HL-60 (cell line): ENCODE data around the gene NFATC2IP.

ENCODE experiments used
- DNase-seq, 2 experiments: peaks; one replicate each; pipeline ENCODE4 v3.0.0-alpha.2; 2010 to 2020; ENCODE audit warnings: low read depth in 1 of 2, low spot score in 1 of 2
- H3K27ac ChIP-seq: fragments of 250-450 bp; sonication (Bioruptor Pico); replicated peaks from 2 replicates; pipeline ENCODE4 v1.5.1; 2020; ENCODE audit warnings: mild to moderate bottlenecking, moderate library complexity
- H3K27me3 ChIP-seq: fragments of 250-450 bp; sonication (Bioruptor Pico); 2 replicates; pipeline ENCODE4 v1.5.1; 2021; ENCODE audit warnings: mild to moderate bottlenecking, moderate library complexity; ENCODE audit not compliant: insufficient read depth, poor library complexity, severe bottlenecking
- H3K4me3 ChIP-seq: replicated peaks from 2 replicates; pipeline ENCODE4 v1.5.1; 2011; ENCODE audit warnings: mild to moderate bottlenecking, control low read depth, low read length; ENCODE audit not compliant: insufficient read depth
- GABPA ChIP-seq: IDR thresholded peaks from 2 replicates; pipeline ENCODE4 v1.6.1; 2012; ENCODE audit warnings: low read depth
- POLR2AphosphoS5 ChIP-seq: IDR thresholded peaks from 2 replicates; pipeline ENCODE4 v1.6.1; 2012; ENCODE audit warnings: low read depth
- SPI1 ChIP-seq: IDR thresholded peaks from 2 replicates; pipeline ENCODE4 v1.6.1; 2012; ENCODE audit warnings: low read depth, mild to moderate bottlenecking, borderline replicate concordance
- TF ChIP-seq, protein P1 (sequence below): IDR thresholded peaks from 2 replicates; pipeline ENCODE4 v1.6.1; 2012; ENCODE audit warnings: low read depth; ENCODE audit not compliant: insufficient replicate concordance
- TF ChIP-seq, protein P2 (sequence below): IDR thresholded peaks from one replicate; pipeline ENCODE4 v1.5.1; 2011; ENCODE audit warnings: low read length, control low read depth, inconsistent platforms; ENCODE audit not compliant: insufficient read depth

The NFATC2IP gene

DNA sequence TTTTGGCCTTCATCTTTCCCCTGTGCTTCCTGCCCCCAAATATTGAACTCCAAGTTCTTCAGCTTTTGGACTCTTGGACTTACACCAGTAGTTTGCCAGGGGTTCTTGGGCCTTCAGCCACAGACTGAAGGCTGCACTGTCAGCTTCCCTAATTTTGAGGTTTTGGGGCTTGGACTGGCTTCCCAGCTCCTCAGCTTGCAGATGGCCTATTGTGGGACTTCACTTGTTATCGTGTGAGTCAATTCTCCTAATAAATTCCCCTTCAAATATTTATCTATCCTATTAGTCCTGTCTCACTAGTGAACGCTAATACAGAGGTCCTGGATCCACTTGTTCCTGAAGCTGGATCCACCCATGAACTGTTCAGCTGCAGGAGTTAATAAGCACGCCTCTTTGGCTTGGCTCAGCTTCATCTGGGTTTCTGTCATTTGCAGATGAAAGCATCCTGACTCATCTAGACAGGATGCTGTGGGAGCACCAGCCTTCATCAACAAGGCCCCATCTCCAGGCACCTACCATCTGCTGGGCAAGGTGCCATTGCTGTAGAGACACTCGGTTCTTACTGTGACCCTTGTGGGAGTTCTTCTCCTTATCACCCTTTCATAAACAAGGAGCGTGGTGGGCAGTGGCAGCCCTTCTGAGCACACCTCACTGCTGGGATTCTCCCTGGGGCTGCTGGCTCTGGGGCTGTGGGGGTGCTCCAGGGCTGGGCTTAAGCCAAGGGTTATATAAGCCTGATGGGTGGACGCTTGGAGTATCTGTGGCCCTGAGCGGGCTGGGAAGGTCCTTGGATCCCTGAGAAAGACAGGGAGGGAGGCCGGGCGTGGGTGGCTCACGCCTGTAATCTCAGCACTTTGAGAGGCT lies 57.2 kb downstream of the NFATC2IP start:
- peak in 1 of 2 experiments; percentile 60 for DNase-seq
- H3K27ac ChIP-seq = no peak overlapping the region
- H3K4me3 ChIP-seq = no peak overlapping the region
- no peaks in the 10 kb centered on the region for H3K27me3 ChIP-seq
- peak; percentile 32; the same call in 1 of the 2 replicates for TF ChIP-seq SPI1
- TF ChIP-seq POLR2AphosphoS5 = no peak

DNA sequence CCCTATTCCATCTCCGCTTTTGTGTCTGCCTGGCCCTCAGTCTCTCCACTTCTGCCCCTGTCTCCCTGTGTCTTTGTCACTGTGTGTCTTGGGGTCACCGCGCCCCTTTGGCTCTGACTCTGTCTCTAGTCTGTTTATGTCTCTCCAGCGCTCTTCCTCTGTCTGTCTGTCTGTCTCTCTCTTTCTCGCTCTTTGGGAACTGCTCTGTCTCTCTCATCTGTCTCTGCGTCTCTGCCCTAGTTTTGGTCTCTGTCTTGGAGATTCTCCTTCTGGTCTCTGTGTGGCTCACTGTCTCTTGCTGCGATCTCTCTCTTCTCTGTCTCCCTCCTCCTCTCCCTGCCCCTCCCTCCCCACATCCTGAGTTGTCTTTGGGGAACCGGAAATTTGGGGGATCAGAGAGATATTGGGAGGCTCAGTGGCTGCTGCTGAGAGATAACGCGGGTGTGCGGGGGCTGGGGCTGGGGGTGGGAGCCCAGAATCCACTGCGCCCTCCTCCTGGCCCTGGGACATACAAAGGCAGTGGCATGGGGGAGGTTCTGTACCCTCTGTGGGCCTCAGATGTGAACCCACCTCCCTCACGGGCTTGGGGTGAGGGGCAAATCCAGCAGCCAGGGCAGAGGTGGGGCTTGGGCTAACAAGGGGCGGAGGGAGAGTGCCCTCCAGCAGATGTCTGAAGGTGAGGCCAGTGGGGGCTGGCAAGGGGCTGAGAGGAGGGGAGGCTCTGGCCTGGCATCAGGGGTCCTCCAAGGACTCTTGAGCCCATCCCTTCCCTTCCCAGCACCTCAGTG lies 58.5 kb downstream of the NFATC2IP start:
- TF ChIP-seq, protein P1, sequence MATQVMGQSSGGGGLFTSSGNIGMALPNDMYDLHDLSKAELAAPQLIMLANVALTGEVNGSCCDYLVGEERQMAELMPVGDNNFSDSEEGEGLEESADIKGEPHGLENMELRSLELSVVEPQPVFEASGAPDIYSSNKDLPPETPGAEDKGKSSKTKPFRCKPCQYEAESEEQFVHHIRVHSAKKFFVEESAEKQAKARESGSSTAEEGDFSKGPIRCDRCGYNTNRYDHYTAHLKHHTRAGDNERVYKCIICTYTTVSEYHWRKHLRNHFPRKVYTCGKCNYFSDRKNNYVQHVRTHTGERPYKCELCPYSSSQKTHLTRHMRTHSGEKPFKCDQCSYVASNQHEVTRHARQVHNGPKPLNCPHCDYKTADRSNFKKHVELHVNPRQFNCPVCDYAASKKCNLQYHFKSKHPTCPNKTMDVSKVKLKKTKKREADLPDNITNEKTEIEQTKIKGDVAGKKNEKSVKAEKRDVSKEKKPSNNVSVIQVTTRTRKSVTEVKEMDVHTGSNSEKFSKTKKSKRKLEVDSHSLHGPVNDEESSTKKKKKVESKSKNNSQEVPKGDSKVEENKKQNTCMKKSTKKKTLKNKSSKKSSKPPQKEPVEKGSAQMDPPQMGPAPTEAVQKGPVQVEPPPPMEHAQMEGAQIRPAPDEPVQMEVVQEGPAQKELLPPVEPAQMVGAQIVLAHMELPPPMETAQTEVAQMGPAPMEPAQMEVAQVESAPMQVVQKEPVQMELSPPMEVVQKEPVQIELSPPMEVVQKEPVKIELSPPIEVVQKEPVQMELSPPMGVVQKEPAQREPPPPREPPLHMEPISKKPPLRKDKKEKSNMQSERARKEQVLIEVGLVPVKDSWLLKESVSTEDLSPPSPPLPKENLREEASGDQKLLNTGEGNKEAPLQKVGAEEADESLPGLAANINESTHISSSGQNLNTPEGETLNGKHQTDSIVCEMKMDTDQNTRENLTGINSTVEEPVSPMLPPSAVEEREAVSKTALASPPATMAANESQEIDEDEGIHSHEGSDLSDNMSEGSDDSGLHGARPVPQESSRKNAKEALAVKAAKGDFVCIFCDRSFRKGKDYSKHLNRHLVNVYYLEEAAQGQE = no peak
- peak; percentile 52; the same call in 1 of the 2 replicates for TF ChIP-seq POLR2AphosphoS5
- Histone ChIP-seq H3K27me3 (no peaks in the 10 kb centered on the region), H3K4me3 (no peak overlapping the region), H3K27ac (no peak overlapping the region; the same call in 1 of the 2 replicates)
- peak in 1 of 2 experiments; percentile 63 for DNase-seq

DNA sequence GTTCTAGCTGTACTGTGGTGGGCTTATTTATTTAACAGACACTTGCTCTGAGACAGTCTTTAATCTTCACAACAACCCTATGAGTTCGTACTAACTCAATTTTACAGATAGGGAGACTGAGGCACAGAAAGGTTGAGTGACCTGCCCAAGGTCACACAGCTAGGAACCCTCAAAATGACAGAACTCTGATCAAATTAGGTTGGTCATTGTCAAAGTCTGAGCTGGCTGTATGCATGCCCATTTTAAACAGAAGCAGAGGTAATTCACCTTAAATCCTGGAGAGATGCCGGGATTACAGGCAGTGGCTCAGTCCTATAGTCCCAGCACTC lies 59.1 kb downstream of the NFATC2IP start:
- TF ChIP-seq GABPA (no peak), POLR2AphosphoS5 (no peak), SPI1 (no peak)
- TF ChIP-seq, protein P1 = no peak
- TF ChIP-seq, protein P2, sequence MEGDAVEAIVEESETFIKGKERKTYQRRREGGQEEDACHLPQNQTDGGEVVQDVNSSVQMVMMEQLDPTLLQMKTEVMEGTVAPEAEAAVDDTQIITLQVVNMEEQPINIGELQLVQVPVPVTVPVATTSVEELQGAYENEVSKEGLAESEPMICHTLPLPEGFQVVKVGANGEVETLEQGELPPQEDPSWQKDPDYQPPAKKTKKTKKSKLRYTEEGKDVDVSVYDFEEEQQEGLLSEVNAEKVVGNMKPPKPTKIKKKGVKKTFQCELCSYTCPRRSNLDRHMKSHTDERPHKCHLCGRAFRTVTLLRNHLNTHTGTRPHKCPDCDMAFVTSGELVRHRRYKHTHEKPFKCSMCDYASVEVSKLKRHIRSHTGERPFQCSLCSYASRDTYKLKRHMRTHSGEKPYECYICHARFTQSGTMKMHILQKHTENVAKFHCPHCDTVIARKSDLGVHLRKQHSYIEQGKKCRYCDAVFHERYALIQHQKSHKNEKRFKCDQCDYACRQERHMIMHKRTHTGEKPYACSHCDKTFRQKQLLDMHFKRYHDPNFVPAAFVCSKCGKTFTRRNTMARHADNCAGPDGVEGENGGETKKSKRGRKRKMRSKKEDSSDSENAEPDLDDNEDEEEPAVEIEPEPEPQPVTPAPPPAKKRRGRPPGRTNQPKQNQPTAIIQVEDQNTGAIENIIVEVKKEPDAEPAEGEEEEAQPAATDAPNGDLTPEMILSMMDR = no peak

DNA sequence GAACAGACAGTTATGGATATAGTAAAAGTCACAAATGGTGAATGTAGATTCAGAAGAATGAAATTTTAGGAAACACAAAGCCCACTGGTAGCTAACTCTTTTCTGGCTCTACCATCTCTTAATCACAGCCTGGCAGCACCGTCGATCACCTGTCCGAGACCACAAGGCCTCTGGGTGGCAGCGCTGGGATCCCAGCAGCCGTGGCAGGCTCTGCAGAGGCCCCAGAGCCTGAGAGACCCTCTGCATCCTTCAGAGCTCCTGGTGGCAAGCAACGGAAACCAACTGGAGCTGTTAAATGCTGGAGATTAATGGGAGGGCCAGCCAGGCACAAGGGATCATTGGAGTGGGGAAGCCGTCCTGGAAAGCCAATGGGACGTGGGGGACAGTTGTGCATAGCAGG lies 60.4 kb downstream of the NFATC2IP start:
- Histone ChIP-seq H3K27ac (no peak overlapping the region), H3K27me3 (no peaks in the 10 kb centered on the region), H3K4me3 (no peak overlapping the region)
- no peak for DNase-seq
- TF ChIP-seq GABPA = no peak
- TF ChIP-seq, protein P2 = no peak
- no peak for TF ChIP-seq POLR2AphosphoS5
- TF ChIP-seq SPI1 = no peak
- TF ChIP-seq, protein P1 = no peak

More for the DNA sequence above, 59.1 kb downstream of the NFATC2IP start:
- Histone ChIP-seq H3K4me3 (no peak overlapping the region), H3K27ac (no peak overlapping the region; the same call in 1 of the 2 replicates), H3K27me3 (no peaks in the 10 kb centered on the region)
- DNase-seq = no peak
